ENCODE data around the gene ZRANB1.

The ZRANB1 gene

GRCh38 chr10:124966008-124966407 is 24.1 kb downstream of the ZRANB1 start:
- no peaks in the 10 kb centered on the region for H3F3A ChIP-seq (ENCODE audit: insufficient read depth)
- H3K9ac ChIP-seq (ENCODE audit: low read length) = no peak overlapping the region
- no peaks in the 10 kb centered on the region for H3K9me3 ChIP-seq (ENCODE audit: insufficient read depth, low read length)
- no peak overlapping the region for H3K27ac ChIP-seq (ENCODE audit: low read depth, low read length)
- H4K20me1 ChIP-seq (ENCODE audit: low read depth, low read length) = 0 out of 2 replicates have a peak, but pooled peaks cover 3% of the 10 kb centered on the region
- H3K4me2 ChIP-seq (ENCODE audit: low read depth, low read length, poor library complexity, severe bottlenecking) = no peak overlapping the region
- no peaks in the 10 kb centered on the region for H3K27me3 ChIP-seq (ENCODE audit: low read length)
- H3K36me3 ChIP-seq (ENCODE audit: low read length) = peaks cover 3% of the 10 kb centered on the region; the same call in 1 of the 2 replicates
- no peaks in the 10 kb centered on the region for H3K9me2 ChIP-seq (replicated peaks; ENCODE audit: insufficient read depth, low read length)
- no peak overlapping the region for H3K4me3 ChIP-seq (ENCODE audit: insufficient read depth, low read length, poor library complexity, severe bottlenecking)
- H2AFZ ChIP-seq (ENCODE audit: low read depth, low read length, severe bottlenecking) = no peak overlapping the region
- TF ChIP-seq EZH2phosphoT487 (conservative IDR thresholded peaks at IDR 0.05; ENCODE audit: low read length) (no peak), CTCF (IDR thresholded peaks at IDR 0.05; ENCODE audit: insufficient read depth, low read length, poor library complexity, severe bottlenecking) (no peak)
- H3K79me2 ChIP-seq (ENCODE audit: insufficient read depth, low read length) = peaks cover 41% of the 10 kb centered on the region

GRCh38 chr10:124967255-124967654 is 25.3 kb downstream of the ZRANB1 start:
- H3K27me3 ChIP-seq (ENCODE audit: low read length) = no peaks in the 10 kb centered on the region
- no peak overlapping the region for H3K9ac ChIP-seq (ENCODE audit: low read length)
- H3K4me2 ChIP-seq (ENCODE audit: low read depth, low read length, poor library complexity, severe bottlenecking) = no peak overlapping the region
- no peaks in the 10 kb centered on the region for H3K9me3 ChIP-seq (ENCODE audit: insufficient read depth, low read length)
- no peaks in the 10 kb centered on the region for H3K9me2 ChIP-seq (replicated peaks; ENCODE audit: insufficient read depth, low read length)
- no peaks in the 10 kb centered on the region for H3F3A ChIP-seq (ENCODE audit: insufficient read depth)
- no peak overlapping the region for H3K4me3 ChIP-seq (ENCODE audit: insufficient read depth, low read length, poor library complexity, severe bottlenecking)
- no peak overlapping the region for H2AFZ ChIP-seq (ENCODE audit: low read depth, low read length, severe bottlenecking)
- no peak overlapping the region for H3K27ac ChIP-seq (ENCODE audit: low read depth, low read length)
- no peaks in the 10 kb centered on the region for H4K20me1 ChIP-seq (ENCODE audit: low read depth, low read length)
- TF ChIP-seq EZH2phosphoT487 (conservative IDR thresholded peaks at IDR 0.05; ENCODE audit: low read length) = no peak
- no peak for TF ChIP-seq CTCF (IDR thresholded peaks at IDR 0.05; ENCODE audit: insufficient read depth, low read length, poor library complexity, severe bottlenecking)
- H3K79me2 ChIP-seq (ENCODE audit: insufficient read depth, low read length) = peaks cover 30% of the 10 kb centered on the region
- peaks cover 3% of the 10 kb centered on the region; the same call in 1 of the 2 replicates for H3K36me3 ChIP-seq (ENCODE audit: low read length)

GRCh38 chr10:124971276-124971675 is 29.4 kb downstream of the ZRANB1 start:
- Histone ChIP-seq H3K9me3 (ENCODE audit: insufficient read depth, low read length) (no peaks in the 10 kb centered on the region), H3K79me2 (ENCODE audit: insufficient read depth, low read length) (peaks cover 14% of the 10 kb centered on the region; the same call in 1 of the 2 replicates), H2AFZ (ENCODE audit: low read depth, low read length, severe bottlenecking) (no peak overlapping the region), H3K9ac (ENCODE audit: low read length) (no peak overlapping the region), H3F3A (ENCODE audit: insufficient read depth) (no peaks in the 10 kb centered on the region), H3K36me3 (ENCODE audit: low read length) (peaks cover 10% of the 10 kb centered on the region; the same call in 1 of the 2 replicates), H3K27me3 (ENCODE audit: low read length) (no peaks in the 10 kb centered on the region), H3K27ac (ENCODE audit: low read depth, low read length) (no peak overlapping the region), H3K4me2 (ENCODE audit: low read depth, low read length, poor library complexity, severe bottlenecking) (no peak overlapping the region), H3K9me2 (replicated peaks; ENCODE audit: insufficient read depth, low read length) (no peaks in the 10 kb centered on the region), H3K4me3 (ENCODE audit: insufficient read depth, low read length, poor library complexity, severe bottlenecking) (no peak overlapping the region), H4K20me1 (ENCODE audit: low read depth, low read length) (no peaks in the 10 kb centered on the region)
- TF ChIP-seq CTCF (IDR thresholded peaks at IDR 0.05; ENCODE audit: insufficient read depth, low read length, poor library complexity, severe bottlenecking) (no peak), EZH2phosphoT487 (conservative IDR thresholded peaks at IDR 0.05; ENCODE audit: low read length) (no peak)

Measured in SU-DHL-6 (cell line).